Measurements from ENCODE around the gene ABCA12. TPM values are rescaled to one million over a fixed set of nuclear protein-coding genes. Genes with fewer than 3 reads are reported as not detected.

Gene ABCA12
- total RNA-seq, 1 donor from 2014 or later: 0.05 TPM

DNA sequence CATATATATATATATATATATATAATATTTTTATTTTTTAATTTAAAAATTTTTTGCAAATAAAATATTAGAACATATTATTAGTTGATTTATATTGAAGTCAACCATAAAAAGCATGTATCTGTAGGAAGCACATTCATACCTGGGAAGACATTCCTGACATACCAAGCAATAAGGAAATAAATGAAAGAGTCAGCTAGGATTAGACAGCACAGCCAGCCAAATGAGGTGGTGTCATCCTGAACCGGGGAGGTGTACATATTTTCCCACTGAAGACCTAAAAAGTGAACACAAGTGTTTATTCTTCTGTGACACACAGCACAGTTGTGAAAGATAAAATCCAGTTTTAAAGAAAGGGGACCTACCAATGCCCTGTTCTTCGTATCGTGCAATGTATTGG, 149.2 kb downstream of the ABCA12 start:
- no peak for DNase-seq (ENCODE audit: low read depth)

DNA sequence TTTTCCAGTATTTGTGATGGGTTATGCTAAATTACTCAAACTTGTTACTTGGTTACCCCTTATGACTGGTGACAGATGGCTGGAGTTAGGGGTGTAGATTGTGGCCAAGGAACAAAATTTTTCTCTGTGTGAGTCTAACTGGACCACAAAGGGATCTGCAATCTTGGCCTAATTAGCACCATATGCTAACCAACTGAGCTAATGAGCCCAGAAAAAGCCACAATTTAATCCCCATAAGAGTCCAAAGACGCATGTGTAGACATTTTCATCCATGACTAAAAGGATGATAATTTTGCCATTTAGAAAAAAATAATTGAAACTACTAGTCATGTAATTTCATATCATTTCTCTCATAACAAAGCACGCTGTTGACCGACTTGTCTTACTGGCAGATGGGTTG, 151.2 kb downstream of the ABCA12 start:
- no peak for DNase-seq (ENCODE audit: low read depth)

DNA sequence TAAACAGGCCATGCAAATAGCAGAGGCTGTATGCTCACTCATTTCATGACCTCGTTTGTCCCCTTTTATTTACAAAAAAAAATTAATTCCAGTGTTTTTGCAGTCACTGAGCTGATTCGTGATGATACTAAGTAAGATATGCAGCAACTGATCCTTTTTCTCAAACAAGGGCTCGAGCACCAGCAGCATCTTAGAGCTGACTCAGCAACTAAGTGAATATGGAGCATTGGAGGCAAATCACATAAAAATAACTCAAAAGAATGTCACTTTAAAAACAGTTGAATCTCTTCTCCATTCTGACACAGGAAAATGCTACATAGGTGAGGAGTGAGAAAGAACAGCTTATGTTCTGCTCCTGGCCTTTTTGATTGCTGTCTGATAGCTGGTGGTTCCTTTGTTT, 152.8 kb downstream of the ABCA12 start:
- no peak for DNase-seq (ENCODE audit: low read depth)

DNA sequence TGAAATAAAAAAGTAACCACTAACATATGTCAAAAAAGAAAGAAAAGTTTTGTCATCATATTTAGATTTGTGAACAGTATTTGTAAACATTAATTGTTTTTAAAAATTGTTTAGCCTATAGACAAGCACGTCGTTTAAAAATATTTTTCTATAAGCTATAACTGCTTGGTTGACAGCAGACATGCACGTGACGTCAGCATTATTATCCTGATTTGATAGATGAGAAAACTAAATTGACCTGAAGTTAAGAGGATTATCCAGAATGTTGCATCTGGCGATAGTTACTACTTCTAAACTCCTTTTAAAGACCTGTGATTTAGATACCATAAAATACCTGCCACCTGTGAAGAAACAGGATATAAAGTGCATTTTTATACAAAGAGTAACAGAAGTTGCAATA, 172.0 kb downstream of the ABCA12 start:
- no peak for DNase-seq (ENCODE audit: low read depth)

DNA sequence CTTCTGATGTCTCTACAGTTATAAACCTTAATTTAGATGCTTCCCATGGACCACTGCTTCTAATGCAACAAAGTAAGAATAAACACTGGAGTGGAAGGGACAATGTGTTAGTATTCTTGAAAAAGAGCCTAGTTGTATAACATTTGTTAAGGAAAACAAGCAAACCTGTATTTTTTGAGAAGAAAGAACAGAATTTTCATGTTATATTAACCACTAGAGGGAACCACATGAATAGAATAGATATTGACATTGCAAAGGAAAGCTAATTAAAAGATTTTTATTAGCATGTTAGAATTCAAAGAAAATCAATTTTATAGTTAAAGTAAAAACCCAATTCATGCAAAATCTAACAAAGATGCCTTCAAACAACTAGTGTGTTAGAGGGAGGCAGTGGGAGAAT, 177.7 kb downstream of the ABCA12 start:
- DNase-seq (ENCODE audit: low read depth): peak; percentile 7

DNA sequence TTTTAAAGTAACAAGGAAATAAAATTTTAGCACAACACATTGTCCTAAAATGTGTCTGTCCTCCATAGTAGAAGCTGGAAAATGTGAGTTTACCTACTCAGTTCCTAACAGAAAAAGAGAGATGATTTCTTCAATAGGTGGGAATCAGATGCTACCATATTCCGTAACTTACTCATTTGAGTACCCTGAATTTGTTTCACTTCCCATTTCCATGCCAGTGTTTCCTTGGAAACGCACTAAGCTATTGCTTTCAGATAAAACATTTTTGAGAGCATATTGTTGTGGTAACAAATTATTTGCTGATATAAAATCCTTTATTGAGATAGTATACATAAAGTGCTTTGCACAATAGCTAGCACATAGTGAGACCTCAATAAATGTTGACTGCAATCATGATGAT, 191.5 kb downstream of the ABCA12 start:
- no peak for DNase-seq (ENCODE audit: low read depth)

DNA sequence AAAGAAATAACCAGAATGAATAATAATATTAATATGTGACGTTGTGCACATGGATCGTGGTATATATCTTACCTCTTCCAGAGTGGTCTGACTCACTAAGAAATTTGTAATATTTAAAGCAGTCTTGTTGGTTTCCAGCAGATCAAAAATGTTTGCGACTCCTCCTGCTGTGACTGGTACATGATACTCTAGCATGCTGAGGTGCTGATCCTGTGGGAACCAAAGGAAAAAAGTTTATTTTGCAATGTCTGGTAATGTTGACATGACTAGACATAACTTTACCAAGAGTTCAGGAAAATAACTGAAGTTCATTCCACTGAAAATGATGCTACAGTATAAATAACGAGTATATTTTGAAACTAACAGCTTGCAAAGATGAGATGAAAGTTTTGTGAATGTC, 204.4 kb downstream of the ABCA12 start:
- DNase-seq (ENCODE audit: low read depth): no peak

DNA sequence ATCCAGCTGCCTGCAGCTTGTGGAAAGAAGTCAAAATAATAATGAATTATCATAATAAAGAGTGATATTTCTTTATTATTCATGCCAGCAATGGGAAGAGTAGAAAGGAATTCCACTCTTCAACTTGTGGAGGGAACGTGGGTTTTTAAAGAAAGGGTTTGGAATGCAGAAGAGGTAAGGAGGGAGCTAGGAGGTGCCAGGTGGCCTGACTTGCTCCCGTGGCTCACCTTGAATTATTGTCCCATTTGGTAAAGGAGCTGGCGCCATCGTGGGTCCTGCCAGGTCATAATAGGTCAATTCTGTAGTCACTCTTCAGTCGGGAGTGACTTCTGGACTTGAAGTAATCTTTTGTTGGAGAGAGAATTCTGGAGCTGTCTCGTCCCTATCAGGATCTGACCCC, 233.8 kb downstream of the ABCA12 start:
- no peak for DNase-seq (ENCODE audit: low read depth)

DNA sequence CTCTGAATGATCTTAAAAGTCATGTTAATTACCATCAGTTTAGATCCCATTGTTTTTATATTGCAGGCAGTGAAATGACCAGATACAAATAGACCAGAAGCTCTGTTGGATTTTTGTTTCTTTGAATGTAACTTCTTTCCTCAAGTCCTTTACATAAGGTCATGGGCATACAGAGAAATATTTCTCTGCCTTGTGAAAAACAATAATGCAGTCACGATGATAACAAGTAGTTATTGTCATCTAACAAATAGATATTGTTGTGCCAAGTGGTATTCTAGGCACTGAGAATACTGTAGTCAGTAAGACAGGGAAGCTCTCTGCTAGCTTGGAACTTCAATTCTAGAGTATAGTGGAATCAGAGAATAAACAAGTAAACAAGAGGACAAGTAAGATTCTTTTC, 234.2 kb downstream of the ABCA12 start:
- no peak for DNase-seq (ENCODE audit: low read depth)

DNA sequence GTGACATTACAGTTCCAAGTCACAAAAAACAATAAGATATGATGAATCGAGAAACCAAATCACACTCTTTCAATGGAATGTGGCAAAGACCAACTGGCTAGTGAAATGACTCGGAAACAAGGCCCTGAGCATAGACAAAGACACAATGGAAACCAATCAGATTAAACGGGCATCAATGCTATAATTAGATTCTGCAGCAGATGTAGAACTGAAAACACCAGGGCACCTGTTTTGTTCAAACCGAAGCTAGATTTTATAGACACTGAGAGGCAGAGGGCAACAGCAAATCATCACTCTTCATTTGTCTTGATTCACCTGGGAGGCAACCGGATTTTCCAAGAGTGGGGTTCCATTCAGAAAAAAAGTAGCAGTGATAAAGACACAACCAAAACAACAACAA, 236.1 kb downstream of the ABCA12 start:
- peak; percentile 83 for DNase-seq (ENCODE audit: low read depth)

DNA sequence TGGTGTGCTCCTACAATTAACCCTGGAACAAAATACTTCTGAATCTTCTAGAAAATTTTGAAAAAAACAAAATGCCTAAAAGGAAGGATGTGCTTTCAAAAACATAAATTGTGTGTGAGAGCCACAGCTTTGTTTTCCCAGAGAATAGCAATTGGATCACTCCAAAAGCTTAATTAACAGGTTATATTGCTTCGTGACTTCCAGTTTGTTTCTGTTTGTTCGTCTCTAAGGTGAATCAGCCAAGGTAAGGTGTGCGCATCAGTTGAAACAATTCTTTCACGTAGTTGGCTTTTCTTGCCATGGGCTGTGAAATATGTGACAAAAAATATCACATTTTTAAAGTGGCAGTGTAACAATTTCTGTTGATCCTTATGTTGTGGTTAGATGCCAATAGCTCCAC, 238.7 kb downstream of the ABCA12 start:
- DNase-seq (ENCODE audit: low read depth): no peak

DNA sequence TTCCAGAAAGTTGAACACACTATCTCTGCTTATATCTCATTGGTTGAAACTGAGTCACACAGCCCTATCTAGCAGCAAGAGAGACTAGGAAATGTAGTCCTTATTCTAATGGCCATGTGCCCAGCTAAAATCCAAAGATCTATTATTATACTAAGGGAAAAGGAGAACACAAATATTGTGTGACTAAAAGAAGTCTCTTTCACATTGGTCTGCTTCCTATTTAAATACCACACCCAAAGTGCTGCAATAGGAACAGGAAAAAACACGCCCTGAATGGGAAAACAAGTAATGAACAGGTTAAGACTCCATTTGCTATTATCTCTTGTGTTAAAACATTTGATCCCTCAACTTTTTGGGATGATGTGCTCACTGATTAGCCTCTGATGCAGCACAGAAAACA, 242.2 kb downstream of the ABCA12 start:
- DNase-seq (ENCODE audit: low read depth): no peak

DNA sequence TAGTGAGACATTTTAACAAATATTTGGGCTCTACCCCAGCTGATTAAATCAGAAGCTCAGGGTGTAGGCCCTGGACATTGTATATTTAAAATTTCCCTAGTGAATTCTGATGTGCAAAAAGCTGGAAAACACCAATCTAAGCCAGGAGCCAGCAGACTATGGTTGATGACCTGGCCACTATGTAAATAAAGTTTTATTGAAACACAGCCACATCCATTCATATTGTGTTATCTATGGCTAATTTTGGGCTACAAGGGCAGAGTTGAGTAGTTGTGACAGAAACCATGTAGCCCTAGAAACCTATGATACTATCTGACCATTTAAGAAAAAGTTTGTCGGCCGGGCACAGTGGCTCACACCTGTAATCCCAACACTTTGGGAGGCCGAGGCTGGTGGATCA, 243.0 kb downstream of the ABCA12 start:
- no peak for DNase-seq (ENCODE audit: low read depth)

DNA sequence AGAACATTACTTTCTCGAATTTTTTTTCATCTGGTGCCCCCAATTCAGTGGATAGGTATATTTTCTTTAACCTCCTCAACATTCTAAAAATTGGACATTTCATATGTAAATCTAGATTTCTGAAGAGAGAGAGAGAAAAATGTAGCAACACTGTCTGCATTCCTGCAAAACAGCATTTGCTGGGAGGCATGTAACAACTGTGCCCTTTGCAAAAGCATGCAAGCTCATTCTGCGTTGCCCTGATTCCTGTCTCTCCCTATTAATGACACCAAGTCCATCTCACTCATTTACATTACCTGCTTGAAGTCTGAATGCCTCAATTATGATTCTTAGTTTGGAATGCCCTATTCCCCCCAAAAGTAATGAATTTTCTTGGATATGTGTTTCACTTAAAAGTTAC, 249.1 kb downstream of the ABCA12 start:
- DNase-seq (ENCODE audit: low read depth): no peak

DNA sequence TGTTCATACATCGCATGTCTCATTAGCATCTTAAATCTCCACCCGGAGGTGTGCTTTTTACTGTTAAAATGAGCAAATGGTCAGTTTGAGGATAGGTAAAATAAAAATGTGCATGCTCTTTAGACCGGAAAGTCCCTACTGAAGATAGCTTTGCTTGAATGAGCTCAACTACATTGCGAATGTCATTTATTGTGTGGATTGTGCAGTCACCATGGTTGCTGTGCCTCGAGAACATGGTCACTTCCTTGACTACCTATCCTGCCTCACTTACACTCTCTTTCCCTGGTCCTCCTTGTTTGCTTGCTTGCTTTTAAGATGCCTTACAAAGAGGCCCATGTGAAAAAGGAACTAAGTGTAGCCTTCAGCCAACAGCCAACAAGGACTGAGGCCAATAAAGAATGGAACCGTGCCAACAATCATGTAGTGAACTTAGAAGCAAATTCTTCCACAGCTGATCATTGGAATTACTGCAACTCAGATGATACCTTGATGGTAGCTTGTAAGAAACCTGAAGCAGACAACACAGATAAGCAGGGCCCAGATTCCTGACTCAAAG, 256.7 kb downstream of the ABCA12 start:
- DNase-seq (ENCODE audit: low read depth): peak; percentile 16

Other genes starting within 250 kb of the ABCA12 start
- 11.9 and 13.7 TPM in 2 replicates for gene ATIC, start 173.4 kb upstream of the ABCA12 start, total RNA-seq